GM12878 (cell line): ENCODE data around the gene VEZF1. TPM values are rescaled to one million over a fixed set of nuclear protein-coding genes. Genes with fewer than 3 reads are reported as not detected.

Experiments
- ATAC-seq: fragments of 200-7000 bp; cut with Tn5 transposase; 3 replicates; pipeline ENCODE4 v1.9.1; 2020; ENCODE audit warnings: mild to moderate bottlenecking, moderate library complexity
- BruUV-seq: library from RNA; stranded (reverse); fragments of 400-500 nt; replicated peaks from 2 replicates; lab custom pipeline; 2021; lab: Mats Ljungman, UMichigan
- CTCF ChIA-PET: fragments of 300-600 bp; sonication (Branson Sonifier 250); formaldehyde crosslinking; extraction: SDS; loops from one replicate; lab custom pipeline; 2021; ENCODE audit warnings: inconsistent platforms; lab: Yijun Ruan, JAX
- POLR2A ChIA-PET: fragments of 350-600 bp; formaldehyde crosslinking; extraction: SDS; loops from one replicate; lab custom pipeline; 2021; ENCODE audit warnings: inconsistent platforms; lab: Charles Lee
- RAD21 ChIA-PET: fragments of 300-600 bp; sonication (Branson Sonifier 250); formaldehyde crosslinking; loops from one replicate; lab custom pipeline; 2023; ENCODE audit warnings: antibody characterized with exemption; ENCODE audit not compliant: unreplicated experiment; lab: Charles Lee
- SMC1A ChIA-PET: fragments of 300-600 bp; sonication (Branson Sonifier 250); formaldehyde crosslinking; loops from one replicate; lab custom pipeline; 2023; ENCODE audit not compliant: unreplicated experiment, uncharacterized antibody; lab: Charles Lee
- DNase-seq: peaks from one replicate; pipeline ENCODE4 v3.0.0-alpha.2; 2011; ENCODE audit warnings: low read depth, low spot score
- FAIRE-seq: peaks from 3 replicates; lab custom pipeline; 2011; peaks lifted over from hg19 to GRCh38; lab: Jason Lieb, UNC
- H2AFZ ChIP-seq: 2 replicates; pipeline ENCODE4 v1.6.0; 2011; ENCODE audit warnings: low read depth, low read length, control low read depth; ENCODE audit not compliant: control insufficient read depth
- H3K27ac ChIP-seq: 2 replicates; pipeline ENCODE4 v1.5.1; 2011; ENCODE audit warnings: control low read depth; ENCODE audit not compliant: control insufficient read depth, insufficient read depth
- H3K27me3 ChIP-seq, 2 experiments: replicated peaks in 1 of 2; 2 replicates each; pipeline versions ENCODE4 v1.6.0 to v1.6.1; 2011; ENCODE audit warnings: low read length in 1 of 2; ENCODE audit not compliant: control insufficient read depth in 2 of 2, insufficient read depth in 2 of 2
- H3K36me3 ChIP-seq, 2 experiments: 2 replicates each; pipeline ENCODE4 v1.5.1; 2011; ENCODE audit warnings: low read length in 1 of 2; ENCODE audit not compliant: control insufficient read depth in 2 of 2, insufficient read depth in 2 of 2
- H3K4me1 ChIP-seq: 2 replicates; pipeline ENCODE4 v1.6.1; 2011; ENCODE audit warnings: mild to moderate bottlenecking, low read length, moderate library complexity, mixed read lengths; ENCODE audit not compliant: control insufficient read depth, insufficient read depth
- H3K4me2 ChIP-seq: 2 replicates; pipeline ENCODE4 v1.6.0; 2011; ENCODE audit warnings: control low read depth; ENCODE audit not compliant: control insufficient read depth, insufficient read depth
- H3K4me3 ChIP-seq: fragments of 200-600 bp; sonication (generic); 2 replicates; pipeline ENCODE4 v1.5.1; 2016
- H3K79me2 ChIP-seq: 2 replicates; pipeline ENCODE4 v1.6.0; 2011; ENCODE audit warnings: low read length; ENCODE audit not compliant: control insufficient read depth, insufficient read depth
- H3K9ac ChIP-seq: 2 replicates; pipeline ENCODE4 v1.8.0; 2011; ENCODE audit warnings: low read length, control low read depth, mixed read lengths; ENCODE audit not compliant: control insufficient read depth, insufficient read depth
- H3K9me3 ChIP-seq: replicated peaks from 3 replicates; pipeline ENCODE4 v1.5.1; 2011; ENCODE audit warnings: mild to moderate bottlenecking, low read length; ENCODE audit not compliant: control insufficient read depth, insufficient read depth
- H4K20me1 ChIP-seq: 2 replicates; pipeline ENCODE4 v1.6.0; 2011; ENCODE audit not compliant: control insufficient read depth, insufficient read depth
- CBX3 ChIP-seq: fragments of 200-600 bp; sonication (generic); IDR thresholded peaks from 2 replicates; pipeline ENCODE4 v1.6.1; 2016; ENCODE audit warnings: low read depth, borderline replicate concordance
- ETV6 ChIP-seq, 2 experiments: fragments of 450-650 bp in 1 of 2; IDR thresholded peaks in 1 of 2; conservative IDR thresholded peaks in 1 of 2; 2 replicates each; pipeline ENCODE4 v1.6.1; 2014; ENCODE audit warnings: antibody characterized with exemption in 1 of 2, borderline replicate concordance in 1 of 2, low read depth in 1 of 2, mild to moderate bottlenecking in 1 of 2, moderate library complexity in 1 of 2
- GATAD2B ChIP-seq: fragments of 450-650 bp; conservative IDR thresholded peaks from 2 replicates; pipeline ENCODE4 v1.6.1; 2017; ENCODE audit warnings: low read depth, mild to moderate bottlenecking, moderate library complexity
- HDAC2 ChIP-seq: fragments of 200-600 bp; sonication (generic); IDR thresholded peaks from 2 replicates; pipeline ENCODE4 v1.6.1; 2017
- MXI1 ChIP-seq: fragments of 150-350 bp; IDR thresholded peaks from 2 replicates; pipeline ENCODE4 v1.6.1; 2011; ENCODE audit warnings: low read depth, mild to moderate bottlenecking, inconsistent platforms, low read length, improper control_type of control experiment
- NFIC ChIP-seq: IDR thresholded peaks from 2 replicates; pipeline ENCODE4 v1.6.1; 2012; ENCODE audit warnings: low read depth, mild to moderate bottlenecking, inconsistent platforms, low read length, moderate library complexity
- NR2C2 ChIP-seq: IDR thresholded peaks from 2 replicates; pipeline ENCODE4 v1.6.1; 2011; ENCODE audit warnings: borderline replicate concordance, low read depth; ENCODE audit not compliant: control insufficient read depth, insufficient read length
- SUPT20H ChIP-seq: IDR thresholded peaks from 2 replicates; pipeline ENCODE4 v1.6.1; 2011; ENCODE audit warnings: low read depth, mild to moderate bottlenecking, low read length, moderate library complexity, borderline replicate concordance; ENCODE audit not compliant: control insufficient read depth
- TBL1XR1 ChIP-seq: IDR thresholded peaks from 2 replicates; pipeline ENCODE4 v1.6.1; 2012; ENCODE audit warnings: low read depth, low read length, improper control_type of control experiment
- WRNIP1 ChIP-seq: IDR thresholded peaks from 2 replicates; pipeline ENCODE4 v1.6.1; 2011; ENCODE audit warnings: low read depth, low read length, improper control_type of control experiment, borderline replicate concordance
- ZNF384 ChIP-seq: IDR thresholded peaks from 2 replicates; pipeline ENCODE4 v1.6.1; 2012; ENCODE audit warnings: low read depth, mild to moderate bottlenecking, low read length, improper control_type of control experiment, borderline replicate concordance
- WGBS: methylation state at CpG from one replicate; pipeline ENCODE4 v1.1.6; 2016; ENCODE audit warnings: low lambda C conversion rate; ENCODE audit not compliant: insufficient replicate concordance, insufficient coverage; ENCODE audit errors: missing lambda C conversion rate; 5-methylcytosine and 5-hydroxymethylcytosine counted together
- in situ Hi-C: fragments of 300-500 bp; cut with MboI; formaldehyde crosslinking; loops from 9 replicates; pipeline ENCODE4 v1.14.3; 2018; ENCODE audit warnings: mixed read lengths
- intact Hi-C: fragments of 100-400 bp; cut with micrococcal nuclease; formaldehyde crosslinking; loops from one replicate; pipeline ENCODE4 v1.14.2; 2022; ENCODE audit not compliant: unreplicated experiment
- polyA plus RNA-seq, 11 experiments: library from polyadenylated mRNA; depleted of rRNA in 4 of 11; unstranded in 6 of 11; stranded (reverse) in 5 of 11; fragments of >200 nt; fragmentation: Nextera tagmentation in 4 of 11; fragmentation: Illumina TruSeq in 1 of 11; extraction: Ambion mirVana in 4 of 11; extraction: Trizol in 1 of 11; gene quantifications; 1 replicate in 1 of 11; 2 replicates in 10 of 11; pipeline versions ENCODE4 v1.2.1 to v1.2.3, GENCODE V29; 2011 to 2016; ENCODE audit warnings: inconsistent platforms in 2 of 11, missing spikeins in 2 of 11, low read depth in 1 of 11
- total RNA-seq, 4 experiments: library from RNA; depleted of rRNA in 3 of 4; stranded (reverse); fragments of >200 nt in 3 of 4; fragmentation: Illumina TruSeq in 1 of 4; extraction: Trizol in 1 of 4; gene quantifications; 2 replicates each; pipeline versions ENCODE4 v1.2.1 to v1.2.3, GENCODE V29; 2013 to 2021
- TF ChIP-seq, protein P1 (sequence below): fragments of 450-650 bp; IDR thresholded peaks from 2 replicates; pipeline ENCODE4 v1.6.1; 2018; ENCODE audit warnings: mild to moderate bottlenecking, low read depth, moderate library complexity; ENCODE audit not compliant: partially characterized antibody

Gene VEZF1
- total and polyA plus RNA-seq, 10 of the 15 experiments (the other 5 are each of a cell fraction or from before 2014, with no cell fraction given), result 9.5 to 28.2 (median 20.3) TPM

DNA sequence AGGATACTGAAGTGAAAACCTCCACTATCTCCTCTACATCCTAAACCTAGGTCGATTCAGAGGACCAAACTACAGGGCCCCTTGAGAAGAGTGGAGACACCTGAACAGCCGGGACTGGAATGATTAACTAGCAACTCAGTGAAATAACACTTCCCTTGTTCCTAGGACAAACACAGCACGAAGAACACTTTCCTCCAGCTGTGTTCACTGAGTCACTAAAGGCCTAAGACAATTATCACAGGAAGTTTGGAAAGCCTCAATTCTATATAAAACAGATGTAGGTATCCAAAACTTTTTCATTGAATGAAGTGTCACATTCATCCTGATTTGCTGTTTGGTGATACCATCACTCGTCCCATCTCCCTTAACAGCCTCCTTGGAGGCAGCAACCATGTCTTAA is 17.3 kb downstream of the VEZF1 start:
- WGBS, result 61% methylated on average over 4 of the region's 4 CpGs
- CTCF ChIA-PET, result interaction anchor here (0.7 to 2.0 kb wide), 3 partner anchors 20 to 58 kb away, joined by 3 to 8 read pairs (median 4); no protein-coding TSS in a partner anchor

More for the DNA sequence above, 17.3 kb downstream of the VEZF1 start:
- H3K4me2 ChIP-seq, result no peak overlapping the region
- no TSS peak for BruUV-seq
- in situ Hi-C loops (no loop called here), intact Hi-C loops (no loop called here)
- DNase-seq (no peak), FAIRE-seq (no peak), ATAC-seq (no peak)
- H3K36me3 ChIP-seq, result peaks cover 6 to 12% of the 10 kb centered on the region in 2 experiments
- TF ChIP-seq CBX3, result no peak
- no peak for TF ChIP-seq HDAC2
- no peak for TF ChIP-seq ZNF384
- TF ChIP-seq, protein P1, sequence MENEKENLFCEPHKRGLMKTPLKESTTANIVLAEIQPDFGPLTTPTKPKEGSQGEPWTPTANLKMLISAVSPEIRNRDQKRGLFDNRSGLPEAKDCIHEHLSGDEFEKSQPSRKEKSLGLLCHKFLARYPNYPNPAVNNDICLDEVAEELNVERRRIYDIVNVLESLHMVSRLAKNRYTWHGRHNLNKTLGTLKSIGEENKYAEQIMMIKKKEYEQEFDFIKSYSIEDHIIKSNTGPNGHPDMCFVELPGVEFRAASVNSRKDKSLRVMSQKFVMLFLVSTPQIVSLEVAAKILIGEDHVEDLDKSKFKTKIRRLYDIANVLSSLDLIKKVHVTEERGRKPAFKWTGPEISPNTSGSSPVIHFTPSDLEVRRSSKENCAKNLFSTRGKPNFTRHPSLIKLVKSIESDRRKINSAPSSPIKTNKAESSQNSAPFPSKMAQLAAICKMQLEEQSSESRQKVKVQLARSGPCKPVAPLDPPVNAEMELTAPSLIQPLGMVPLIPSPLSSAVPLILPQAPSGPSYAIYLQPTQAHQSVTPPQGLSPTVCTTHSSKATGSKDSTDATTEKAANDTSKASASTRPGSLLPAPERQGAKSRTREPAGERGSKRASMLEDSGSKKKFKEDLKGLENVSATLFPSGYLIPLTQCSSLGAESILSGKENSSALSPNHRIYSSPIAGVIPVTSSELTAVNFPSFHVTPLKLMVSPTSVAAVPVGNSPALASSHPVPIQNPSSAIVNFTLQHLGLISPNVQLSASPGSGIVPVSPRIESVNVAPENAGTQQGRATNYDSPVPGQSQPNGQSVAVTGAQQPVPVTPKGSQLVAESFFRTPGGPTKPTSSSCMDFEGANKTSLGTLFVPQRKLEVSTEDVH, result no peak
- no peak for TF ChIP-seq SUPT20H
- TF ChIP-seq GATAD2B, result no peak
- no peak for TF ChIP-seq ETV6 (conservative IDR thresholded peaks at IDR 0.05 in 1 of 2, IDR thresholded peaks at IDR 0.05 in 1 of 2; ENCODE audit: borderline replicate concordance in 1 of 2, low read depth in 1 of 2)
- TF ChIP-seq NR2C2, result no peak
- TF ChIP-seq NFIC, result no peak
- TF ChIP-seq WRNIP1, result no peak
- no peak for TF ChIP-seq TBL1XR1
- no peak for TF ChIP-seq MXI1
- ChIA-PET SMC1A (interaction anchor here (1.4 kb wide), 1 partner anchor 15 kb away, joined by 6 read pairs; no protein-coding TSS in a partner anchor), RAD21 (no interaction called here), POLR2A (no interaction called here)
- no peaks in the 10 kb centered on the region for H3K4me1 ChIP-seq
- no peaks in the 10 kb centered on the region for H3K27me3 ChIP-seq
- H2AFZ ChIP-seq, result no peak overlapping the region
- no peak overlapping the region for H3K27ac ChIP-seq
- no peaks in the 10 kb centered on the region for H3K9me3 ChIP-seq
- no peaks in the 10 kb centered on the region for H3K79me2 ChIP-seq
- H3K9ac ChIP-seq, result no peak overlapping the region
- H4K20me1 ChIP-seq, result no peaks in the 10 kb centered on the region
- H3K4me3 ChIP-seq, result no peak overlapping the region
